NCI-H2081 treated with DMSO at 0.1 percent for 48 hours (cell line): ENCODE measurements around the gene NCAPG2.
"Not testable (repeated sequence)": the region's sequence is repeated elsewhere in the genome, so short reads cannot be mapped to it uniquely, and the experiment has no call there.

Experiments used
- DNase-seq: peaks from one replicate; lab custom pipeline; 2025; lab: John Stamatoyannopoulos, UW

NCAPG2 gene

GRCh38 chr7:158676171-158676840, 28.3 kb downstream of the NCAPG2 start:
- no peak for DNase-seq

GRCh38 chr7:158672975-158673374, 31.6 kb downstream of the NCAPG2 start:
- no peak for DNase-seq

GRCh38 chr7:158668086-158668485, 36.5 kb downstream of the NCAPG2 start:
- DNase-seq = not testable (repeated sequence)

GRCh38 chr7:158666966-158667678, 37.5 kb downstream of the NCAPG2 start:
- not testable (repeated sequence) for DNase-seq

GRCh38 chr7:158666401-158666800, 38.2 kb downstream of the NCAPG2 start:
- no peak for DNase-seq

GRCh38 chr7:158664406-158664805, 40.2 kb downstream of the NCAPG2 start:
- no peak for DNase-seq

GRCh38 chr7:158663428-158663741, 41.2 kb downstream of the NCAPG2 start:
- no peak for DNase-seq

GRCh38 chr7:158662610-158663427, 41.8 kb downstream of the NCAPG2 start:
- DNase-seq = no peak

- no peak for DNase-seq
Measured at GRCh38 chr7:158658475-158658874, 46.1 kb downstream of the NCAPG2 start.

GRCh38 chr7:158657189-158657746, 47.3 kb downstream of the NCAPG2 start:
- no peak for DNase-seq

GRCh38 chr7:158655931-158656441, 48.6 kb downstream of the NCAPG2 start:
- no peak for DNase-seq

- DNase-seq = no peak
Measured at GRCh38 chr7:158655507-158655906, 49.1 kb downstream of the NCAPG2 start.

GRCh38 chr7:158651968-158652565, 52.5 kb downstream of the NCAPG2 start:
- no peak for DNase-seq

GRCh38 chr7:158650821-158651225, 53.8 kb downstream of the NCAPG2 start:
- DNase-seq = no peak

- DNase-seq = no peak
Measured at GRCh38 chr7:158649279-158649678, 55.3 kb downstream of the NCAPG2 start.

GRCh38 chr7:158648787-158649186, 55.8 kb downstream of the NCAPG2 start:
- no peak for DNase-seq

- no peak for DNase-seq
Measured at GRCh38 chr7:158648168-158648567, 56.4 kb downstream of the NCAPG2 start.

- DNase-seq = no peak
Measured at GRCh38 chr7:158647475-158647792, 57.2 kb downstream of the NCAPG2 start.

- DNase-seq = no peak
Measured at GRCh38 chr7:158646766-158647474, 57.7 kb downstream of the NCAPG2 start.

- no peak for DNase-seq
Measured at GRCh38 chr7:158645842-158646241, 58.8 kb downstream of the NCAPG2 start.

GRCh38 chr7:158642149-158642548, 62.5 kb downstream of the NCAPG2 start:
- DNase-seq = no peak

GRCh38 chr7:158638001-158638400, 66.6 kb downstream of the NCAPG2 start:
- DNase-seq = no peak
